Activated B cell treated with CpG ODN at 0.5 μM for 24 hours (primary cell): ENCODE measurements around the gene PRRT1B. TPM values are rescaled to one million over a fixed set of nuclear protein-coding genes. Genes with fewer than 3 reads are reported as not detected.

Experiments used
- ATAC-seq: fragments of 200-7000 bp; cut with Tn5 transposase; one replicate; pipeline ENCODE4 v1.10.0; 2021; ENCODE audit warnings: low read depth, mild to moderate bottlenecking, moderate library complexity
- CTCF ChIA-PET: fragments of 350-600 bp; sonication (Branson Sonifier 250); formaldehyde crosslinking; loops from one replicate; lab custom pipeline; 2021; ENCODE audit warnings: antibody characterized with exemption; lab: Charles Lee
- POLR2A ChIA-PET: fragments of 350-600 bp; sonication (Branson Sonifier 250); formaldehyde crosslinking; loops from one replicate; lab custom pipeline; 2021; ENCODE audit warnings: antibody characterized with exemption; lab: Charles Lee
- DNase-seq: peaks from one replicate; pipeline ENCODE4 v3.0.0; 2022
- H3K27ac Mint-ChIP-seq: one replicate; pipeline ENCODE4 v1.8.0; 2020; ENCODE audit warnings: mixed read lengths
- H3K27me3 Mint-ChIP-seq: one replicate; pipeline ENCODE4 v1.8.0; 2021; ENCODE audit warnings: mixed read lengths
- H3K36me3 Mint-ChIP-seq: one replicate; pipeline ENCODE4 v1.8.0; 2021; ENCODE audit warnings: low read depth, mixed read lengths
- H3K4me1 Mint-ChIP-seq: one replicate; pipeline ENCODE4 v1.8.0; 2021; ENCODE audit warnings: mixed read lengths
- H3K4me3 Mint-ChIP-seq: one replicate; pipeline ENCODE4 v1.8.0; 2020; ENCODE audit warnings: mild to moderate bottlenecking, mixed read lengths
- H3K9me3 Mint-ChIP-seq: one replicate; pipeline ENCODE4 v1.8.0; 2020; ENCODE audit warnings: mixed read lengths
- CTCF ChIP-seq: fragments of 200-600 bp; IDR thresholded peaks from one replicate; pipeline ENCODE4 v1.8.0; 2022; ENCODE audit warnings: antibody characterized with exemption, mild to moderate bottlenecking
- intact Hi-C: fragments of 100-400 bp; cut with micrococcal nuclease; formaldehyde crosslinking; loops from one replicate; pipeline ENCODE4 v1.15.1; 2024
- total RNA-seq: library from RNA; stranded (reverse); gene quantifications from 2 replicates; pipeline ENCODE4 v1.2.3, GENCODE V29; 2022

The PRRT1B gene
- total RNA-seq, 1 donor from 2014 or later = not detected

GRCh38 chr9:131577005-131578000, 32.0 kb downstream of the PRRT1B start:
- Mint-ChIP-seq H3K4me3 (no peak overlapping the region), H3K27ac (peak overlapping the region; percentile 91), H3K36me3 (peaks cover 85% of the 10 kb centered on the region), H3K9me3 (no peaks in the 10 kb centered on the region), H3K4me1 (peaks cover 27% of the 10 kb centered on the region), H3K27me3 (no peaks in the 10 kb centered on the region)
- DNase-seq = no peak
- intact Hi-C loops = loop anchor here (5.0 kb wide), 1 partner anchor 45 kb away; the partner anchor contains the start of gene UCK1
- TF ChIP-seq CTCF = no peak
- ChIA-PET POLR2A (interaction anchor here (0.6 to 1.4 kb wide), 2 partner anchors 10 to 101 kb away, joined by 3 to 8 read pairs; no protein-coding TSS in a partner anchor), CTCF (no interaction called here)
- no peak for ATAC-seq

- intact Hi-C loops = loop anchor here (2.0 to 5.0 kb wide), 2 partner anchors 46 to 227 kb away; partner anchors contain the start of gene UCK1
- ATAC-seq (no peak), DNase-seq (no peak)
- H3K4me1 Mint-ChIP-seq = peaks cover 27% of the 10 kb centered on the region
- peaks cover 85% of the 10 kb centered on the region for H3K36me3 Mint-ChIP-seq
- peak overlapping the region; percentile 91 for H3K27ac Mint-ChIP-seq
- POLR2A ChIA-PET = interaction anchor here (0.6 to 1.7 kb wide), 5 partner anchors 10 to 151 kb away, joined by 3 to 8 read pairs (median 5); no protein-coding TSS in a partner anchor
- no peak overlapping the region for H3K4me3 Mint-ChIP-seq
- CTCF ChIA-PET = interaction anchor here (0.9 kb wide), 1 partner anchor 14 kb away, joined by 3 read pairs; no protein-coding TSS in a partner anchor
- no peaks in the 10 kb centered on the region for H3K9me3 Mint-ChIP-seq
- TF ChIP-seq CTCF = no peak
- H3K27me3 Mint-ChIP-seq = no peaks in the 10 kb centered on the region
These were observed 32.7 kb downstream of the PRRT1B start for GRCh38 chr9:131578021-131578420.

GRCh38 chr9:131578731-131579504, 33.6 kb downstream of the PRRT1B start:
- peak; percentile 86 for ATAC-seq
- ChIA-PET CTCF (interaction anchor here (0.7 to 1.1 kb wide), 4 partner anchors 13 to 168 kb away, joined by 3 read pairs; no protein-coding TSS in a partner anchor), POLR2A (interaction anchor here (0.6 to 1.7 kb wide), 5 partner anchors 9 to 1366 kb away, joined by 3 to 6 read pairs (median 4); no protein-coding TSS in a partner anchor)
- intact Hi-C loops = loop anchor here (2.0 to 5.0 kb wide), 2 partner anchors 47 to 228 kb away; partner anchors contain the start of gene UCK1
- TF ChIP-seq CTCF = no peak
- Mint-ChIP-seq H3K36me3 (peaks cover 89% of the 10 kb centered on the region), H3K4me1 (peaks cover 27% of the 10 kb centered on the region), H3K9me3 (no peaks in the 10 kb centered on the region), H3K4me3 (peak overlapping the region; percentile 53), H3K27me3 (no peaks in the 10 kb centered on the region), H3K27ac (peak overlapping the region; percentile 91)
- DNase-seq = no peak

GRCh38 chr9:131579789-131580211, 34.5 kb downstream of the PRRT1B start:
- peaks cover 90% of the 10 kb centered on the region for H3K36me3 Mint-ChIP-seq
- H3K27me3 Mint-ChIP-seq = no peaks in the 10 kb centered on the region
- intact Hi-C loops = loop anchor here (2.0 to 5.0 kb wide), 2 partner anchors 47 to 229 kb away; partner anchors contain the start of gene UCK1

More at GRCh38 chr9:131579789-131580211, 34.5 kb downstream of the PRRT1B start:
- peak overlapping the region; percentile 91 for H3K27ac Mint-ChIP-seq
- H3K9me3 Mint-ChIP-seq = no peaks in the 10 kb centered on the region
- H3K4me1 Mint-ChIP-seq = peaks cover 27% of the 10 kb centered on the region
- no peak overlapping the region for H3K4me3 Mint-ChIP-seq
- ChIA-PET CTCF (no interaction called here), POLR2A (interaction anchor here (0.6 to 1.7 kb wide), 2 partner anchors 42 to 1005 kb away, joined by 5 to 6 read pairs; no protein-coding TSS in a partner anchor)
- TF ChIP-seq CTCF = no peak
- ATAC-seq (no peak), DNase-seq (no peak)
